NT2/D1 (cell line): Measurements from ENCODE around the gene SHANK3.

Experiments used
- SUZ12 ChIP-seq: IDR thresholded peaks from 2 replicates; pipeline ENCODE4 v1.6.1; 2011; ENCODE audit not compliant: insufficient read length, insufficient read depth; ENCODE audit errors: extremely low read depth
- YY1 ChIP-seq: IDR thresholded peaks from 2 replicates; pipeline ENCODE4 v1.6.1; 2011; ENCODE audit not compliant: insufficient read length, insufficient read depth
- ZNF274 ChIP-seq: IDR thresholded peaks from 2 replicates; pipeline ENCODE4 v1.6.1; 2011; ENCODE audit warnings: mild to moderate bottlenecking, low read depth, low read length

GRCh38 chr22:50674606-50675552 is 2.3 kb downstream of the SHANK3 start:
- TF ChIP-seq YY1: no peak
- TF ChIP-seq SUZ12: no peak
- TF ChIP-seq ZNF274: no peak
